OCI-LY1 (cell line): ENCODE results near the gene GUCA1C.
A peak's percentile ranks its signal among the peaks of the same experiment; 100 is the strongest.

ENCODE experiments used
- H2AFZ ChIP-seq: fragments of 200-600 bp; sonication (generic), shearing (Covaris generic); 2 replicates; pipeline ENCODE4 v1.6.0; 2014; ENCODE audit warnings: antibody characterized with exemption, mild to moderate bottlenecking, low read length
- H3F3A ChIP-seq: fragments of 200-600 bp; sonication (generic), shearing (Covaris generic); 2 replicates; pipeline ENCODE4 v1.6.0; 2014; ENCODE audit warnings: mild to moderate bottlenecking, antibody characterized with exemption, low read length, moderate library complexity; ENCODE audit not compliant: insufficient read depth
- H3K27ac ChIP-seq: fragments of 200-600 bp; sonication (generic); 2 replicates; pipeline ENCODE4 v1.5.1; 2014; ENCODE audit warnings: low read length, mixed run types, mild to moderate bottlenecking, low read depth; ENCODE audit not compliant: poor library complexity, severe bottlenecking
- H3K27me3 ChIP-seq: fragments of 200-600 bp; sonication (generic); 2 replicates; pipeline ENCODE4 v1.6.0; 2014; ENCODE audit warnings: antibody characterized with exemption, mild to moderate bottlenecking, low read length, moderate library complexity; ENCODE audit not compliant: insufficient read depth
- H3K36me3 ChIP-seq: fragments of 200-600 bp; sonication (generic); 2 replicates; pipeline ENCODE4 v1.6.1; 2014; ENCODE audit warnings: mild to moderate bottlenecking, antibody characterized with exemption, low read length, moderate library complexity, mixed read lengths; ENCODE audit not compliant: insufficient read depth
- H3K4me1 ChIP-seq: fragments of 200-600 bp; sonication (generic); 2 replicates; pipeline ENCODE4 v1.5.1; 2014; ENCODE audit warnings: mild to moderate bottlenecking, low read length, moderate library complexity; ENCODE audit not compliant: insufficient read depth, severe bottlenecking
- H3K4me2 ChIP-seq: fragments of 200-600 bp; sonication (generic), shearing (Covaris generic); 2 replicates; pipeline ENCODE4 v1.6.1; 2014; ENCODE audit warnings: low read length
- H3K4me3 ChIP-seq: fragments of 200-600 bp; sonication (generic); 2 replicates; pipeline ENCODE4 v1.5.1; 2014; ENCODE audit warnings: low read length, low read depth, mild to moderate bottlenecking, mixed read lengths; ENCODE audit not compliant: poor library complexity, severe bottlenecking
- H3K79me2 ChIP-seq: fragments of 200-600 bp; shearing (Covaris generic); 2 replicates; pipeline ENCODE4 v1.6.1; 2016; ENCODE audit warnings: mixed run types, low read length, mixed read lengths; ENCODE audit not compliant: insufficient read depth
- H3K9ac ChIP-seq: fragments of 200-600 bp; sonication (generic), shearing (Covaris generic); 2 replicates; pipeline ENCODE4 v1.6.1; 2014; ENCODE audit warnings: mild to moderate bottlenecking, low read length, mixed read lengths
- H3K9me2 ChIP-seq: fragments of 200-600 bp; sonication (generic), shearing (Covaris generic); 2 replicates; pipeline ENCODE4 v1.6.1; 2014; ENCODE audit warnings: low read depth, mild to moderate bottlenecking, low read length, mixed read lengths
- H3K9me3 ChIP-seq: fragments of 200-600 bp; shearing (Covaris generic); 2 replicates; pipeline ENCODE4 v1.6.1; 2014; ENCODE audit warnings: low read length, mixed read lengths
- H4K20me1 ChIP-seq: fragments of 200-600 bp; sonication (generic), shearing (Covaris generic); 2 replicates; pipeline ENCODE4 v1.6.0; 2016; ENCODE audit warnings: mild to moderate bottlenecking, low read length; ENCODE audit not compliant: insufficient read depth
- CTCF ChIP-seq: fragments of 200-600 bp; sonication (generic), shearing (Covaris generic); IDR thresholded peaks from 2 replicates; pipeline ENCODE4 v1.5.1; 2017; ENCODE audit warnings: mild to moderate bottlenecking, antibody characterized with exemption, low read length, moderate library complexity, mixed read lengths
- EZH2 ChIP-seq: fragments of 200-600 bp; sonication (generic), shearing (Covaris generic); IDR thresholded peaks from 2 replicates; pipeline ENCODE4 v1.8.0; 2017; ENCODE audit warnings: borderline replicate concordance, mixed run types, mild to moderate bottlenecking, antibody characterized with exemption, low read length, moderate library complexity, mixed read lengths

Gene GUCA1C

DNA sequence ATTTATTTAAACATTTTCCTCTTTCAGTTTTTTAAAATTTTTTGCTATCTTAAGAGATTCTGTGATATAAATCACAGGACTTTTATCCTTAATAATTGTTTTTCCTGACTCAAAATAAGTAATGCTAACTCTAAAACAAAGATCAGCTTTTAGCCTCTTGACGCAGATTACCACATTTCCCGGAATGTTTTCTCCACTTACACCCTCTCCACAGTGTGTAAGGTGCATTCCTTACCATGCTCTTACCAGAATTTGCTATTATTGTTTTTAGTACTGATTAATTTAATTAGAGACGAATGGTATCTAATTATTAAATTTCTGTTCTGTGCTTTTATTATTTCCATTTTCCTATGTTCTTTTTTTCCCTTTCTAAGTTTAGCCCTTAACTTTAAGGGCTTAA lies 34.8 kb downstream of the GUCA1C start:
- Histone ChIP-seq H3K36me3 (no peaks in the 10 kb centered on the region), H3K4me3 (no peak overlapping the region), H3K9me2 (no peaks in the 10 kb centered on the region), H3K4me2 (no peak overlapping the region), H3K79me2 (no peaks in the 10 kb centered on the region), H3K9ac (no peak overlapping the region), H2AFZ (no peak overlapping the region), H3K9me3 (no peaks in the 10 kb centered on the region), H4K20me1 (no peaks in the 10 kb centered on the region), H3K27me3 (no peaks in the 10 kb centered on the region), H3F3A (no peaks in the 10 kb centered on the region), H3K27ac (no peak overlapping the region), H3K4me1 (no peaks in the 10 kb centered on the region)
- TF ChIP-seq EZH2 (no peak), CTCF (no peak)

- TF ChIP-seq EZH2 (no peak), CTCF (peak; percentile 83)
Measured at GRCh38 chr3:108914774-108915641, 38.7 kb downstream of the GUCA1C start.

DNA sequence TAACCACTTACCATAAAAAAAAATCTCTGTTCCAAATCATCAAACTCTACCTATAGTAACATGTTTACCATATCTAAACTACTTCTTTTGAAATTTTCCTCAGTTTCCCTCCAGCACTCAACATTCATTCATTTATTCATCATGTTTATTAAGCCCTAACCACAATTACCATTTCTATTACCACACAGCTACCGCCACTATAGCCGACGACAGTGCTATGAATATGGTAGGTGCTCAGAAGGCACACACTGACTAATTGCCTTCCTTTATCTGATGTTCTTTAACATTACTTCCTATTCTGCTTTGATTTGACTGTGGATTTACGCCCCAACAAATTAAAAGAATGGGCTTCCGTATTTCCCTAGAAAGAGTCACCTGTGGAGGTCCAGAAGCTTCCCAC lies 43.9 kb downstream of the GUCA1C start:
- Histone ChIP-seq H3K36me3 (no peaks in the 10 kb centered on the region), H3K4me1 (no peaks in the 10 kb centered on the region), H3F3A (no peaks in the 10 kb centered on the region), H3K27ac (no peak overlapping the region), H3K9me2 (no peaks in the 10 kb centered on the region), H3K4me3 (no peak overlapping the region), H3K4me2 (no peak overlapping the region), H2AFZ (no peak overlapping the region), H3K9ac (no peak overlapping the region), H3K27me3 (no peaks in the 10 kb centered on the region), H4K20me1 (no peaks in the 10 kb centered on the region), H3K79me2 (no peaks in the 10 kb centered on the region), H3K9me3 (no peaks in the 10 kb centered on the region)
- TF ChIP-seq EZH2 (no peak), CTCF (no peak)

More at GRCh38 chr3:108914774-108915641, 38.7 kb downstream of the GUCA1C start:
- H3K4me2 ChIP-seq: no peak overlapping the region
- H3K9ac ChIP-seq: no peak overlapping the region
- H3K9me3 ChIP-seq: no peaks in the 10 kb centered on the region
- no peaks in the 10 kb centered on the region for H4K20me1 ChIP-seq
- no peaks in the 10 kb centered on the region for H3F3A ChIP-seq
- H3K4me1 ChIP-seq: no peaks in the 10 kb centered on the region
- no peak overlapping the region for H3K27ac ChIP-seq
- H3K27me3 ChIP-seq: no peaks in the 10 kb centered on the region
- no peaks in the 10 kb centered on the region for H3K36me3 ChIP-seq
- no peaks in the 10 kb centered on the region for H3K79me2 ChIP-seq
- no peak overlapping the region for H3K4me3 ChIP-seq
- no peak overlapping the region for H2AFZ ChIP-seq
- H3K9me2 ChIP-seq: no peaks in the 10 kb centered on the region
